Epidermal melanocyte (primary cell): Measurements from ENCODE around the gene SCYGR5.
"Not testable (repeated sequence)": the region's sequence is repeated elsewhere in the genome, so short reads cannot be mapped to it uniquely, and the experiment has no call there.

Experiments
- DNase-seq: peaks from one replicate; pipeline ENCODE4 v3.0.0; 2011; ENCODE audit warnings: low spot score; ENCODE audit not compliant: insufficient read length

The SCYGR5 gene

GRCh38 chr2:227666631-227667170, at the start of gene SCYGR5:
Gene SCYGR5, plus strand, starts transcription at chr2:227666804. Its CDS starts 0 bp downstream, at chr2:227666804.
- DNase-seq = not testable (repeated sequence)

GRCh38 chr2:227617316-227618230, 49.0 kb upstream of the SCYGR5 start, which contains the start of gene SCYGR4:
Gene SCYGR4, plus strand, starts transcription at chr2:227617498. Its CDS starts 0 bp downstream, at chr2:227617498.
- DNase-seq = no peak

GRCh38 chr2:227623226-227623625, 43.4 kb upstream of the SCYGR5 start:
- no peak for DNase-seq

- DNase-seq = no peak
Observed at GRCh38 chr2:227625420-227625819, 41.2 kb upstream of the SCYGR5 start.

GRCh38 chr2:227626580-227627151, 39.9 kb upstream of the SCYGR5 start:
- DNase-seq = no peak

GRCh38 chr2:227627769-227628168, 38.8 kb upstream of the SCYGR5 start:
- no peak for DNase-seq

- no peak for DNase-seq
Observed at GRCh38 chr2:227629435-227629834, 37.2 kb upstream of the SCYGR5 start.

GRCh38 chr2:227630322-227630721, 36.3 kb upstream of the SCYGR5 start:
- DNase-seq = no peak

GRCh38 chr2:227632827-227633226, 33.8 kb upstream of the SCYGR5 start:
- DNase-seq = no peak

- DNase-seq = no peak
Observed at GRCh38 chr2:227634201-227634600, 32.4 kb upstream of the SCYGR5 start.

- DNase-seq = no peak
Observed at GRCh38 chr2:227642656-227643055, 23.9 kb upstream of the SCYGR5 start.

- no peak for DNase-seq
Observed at GRCh38 chr2:227643990-227644551, 22.5 kb upstream of the SCYGR5 start.

- no peak for DNase-seq
Observed at GRCh38 chr2:227653419-227653818, 13.2 kb upstream of the SCYGR5 start.

- DNase-seq = no peak
Observed at GRCh38 chr2:227654426-227654825, 12.2 kb upstream of the SCYGR5 start.

- no peak for DNase-seq
Observed at GRCh38 chr2:227655454-227655853, 11.2 kb upstream of the SCYGR5 start.

- DNase-seq = no peak
Observed at GRCh38 chr2:227657199-227657845, 9.3 kb upstream of the SCYGR5 start.

- no peak for DNase-seq
Observed at GRCh38 chr2:227661025-227661649, 5.5 kb upstream of the SCYGR5 start.

- DNase-seq = no peak
Observed at GRCh38 chr2:227661827-227662226, 4.8 kb upstream of the SCYGR5 start.

- DNase-seq = no peak
Observed at GRCh38 chr2:227665189-227665940, 1.2 kb upstream of the SCYGR5 start.

GRCh38 chr2:227671170-227671905, 4.7 kb downstream of the SCYGR5 start:
- no peak for DNase-seq
